PC-9 (cell line): ENCODE data around the gene ARHGAP22. TPM values are rescaled to one million over a fixed set of nuclear protein-coding genes. Genes with fewer than 3 reads are reported as not detected.

Source experiments
- BruUV-seq: library from RNA; stranded (reverse); fragments of 400-500 nt; replicated peaks from 2 replicates; lab custom pipeline; 2021; lab: Mats Ljungman, UMichigan
- CTCF ChIA-PET: fragments of 300-600 bp; sonication (Branson Sonifier 250); formaldehyde crosslinking; loops from one replicate; lab custom pipeline; 2022; ENCODE audit warnings: antibody characterized with exemption; lab: Charles Lee
- POLR2A ChIA-PET: fragments of 300-600 bp; sonication (Branson Sonifier 250); formaldehyde crosslinking; loops from one replicate; lab custom pipeline; 2022; ENCODE audit warnings: antibody characterized with exemption; ENCODE audit not compliant: unreplicated experiment; lab: Charles Lee
- DNase-seq, 2 experiments: peaks; one replicate each; pipeline versions ENCODE4 v3.0.0 to v3.0.0-alpha.2; 2015 to 2022; ENCODE audit warnings: mixed read lengths in 1 of 2
- H2AFZ ChIP-seq: fragments of 200-600 bp; sonication (generic); 2 replicates; pipeline ENCODE4 v1.8.1; 2017; ENCODE audit warnings: antibody characterized with exemption
- H3F3A ChIP-seq: fragments of 200-600 bp; sonication (generic); 2 replicates; pipeline ENCODE4 v1.8.1; 2017; ENCODE audit warnings: antibody characterized with exemption, mild to moderate bottlenecking, low read depth; ENCODE audit not compliant: insufficient read depth
- H3K27ac ChIP-seq: fragments of 200-600 bp; sonication (generic); 2 replicates; pipeline ENCODE4 v1.6.1; 2016; ENCODE audit warnings: mixed run types
- H3K27me3 ChIP-seq: fragments of 200-600 bp; sonication (generic); 2 replicates; pipeline ENCODE4 v1.6.1; 2016; ENCODE audit warnings: low read depth, mixed run types; ENCODE audit not compliant: insufficient read depth
- H3K36me3 ChIP-seq: fragments of 200-600 bp; sonication (generic); 2 replicates; pipeline ENCODE4 v1.6.1; 2016; ENCODE audit warnings: low read depth, mixed run types
- H3K4me1 ChIP-seq: fragments of 200-600 bp; sonication (generic); replicated peaks from 2 replicates; pipeline ENCODE4 v1.6.1; 2016; ENCODE audit warnings: mixed run types; ENCODE audit not compliant: insufficient read depth
- H3K4me2 ChIP-seq: fragments of 200-600 bp; sonication (generic); 2 replicates; pipeline ENCODE4 v1.6.1; 2017; ENCODE audit warnings: mixed run types
- H3K4me3 ChIP-seq: fragments of 200-600 bp; sonication (generic); 2 replicates; pipeline ENCODE4 v1.6.1; 2016; ENCODE audit warnings: mixed run types
- H3K79me2 ChIP-seq: fragments of 200-600 bp; sonication (generic); 2 replicates; pipeline ENCODE4 v1.6.1; 2017; ENCODE audit warnings: low read depth, mixed run types
- H3K9me2 ChIP-seq: fragments of 200-600 bp; sonication (generic); 2 replicates; pipeline ENCODE4 v1.8.1; 2017; ENCODE audit warnings: mild to moderate bottlenecking; ENCODE audit not compliant: insufficient read depth
- H3K9me3 ChIP-seq: fragments of 200-600 bp; sonication (generic); 2 replicates; pipeline ENCODE4 v1.8.1; 2016; ENCODE audit warnings: low read depth; ENCODE audit not compliant: insufficient read depth
- H4K20me1 ChIP-seq: fragments of 200-600 bp; sonication (generic); 2 replicates; pipeline ENCODE4 v1.8.1; 2017; ENCODE audit not compliant: insufficient read depth
- EZH2 ChIP-seq: fragments of 200-600 bp; sonication (generic); IDR thresholded peaks from 2 replicates; pipeline ENCODE4 v1.8.0; 2017; ENCODE audit warnings: antibody characterized with exemption, low read depth
- intact Hi-C: fragments of 100-400 bp; cut with micrococcal nuclease; formaldehyde crosslinking; loops from one replicate; pipeline ENCODE4 v1.10.0; 2022; ENCODE audit not compliant: unreplicated experiment
- total RNA-seq: library from RNA; stranded (reverse); gene quantifications from 2 replicates; pipeline ENCODE4 v1.2.3, GENCODE V29; 2021
- TF ChIP-seq, protein P1 (sequence below): fragments of 200-600 bp; sonication (generic); conservative IDR thresholded peaks from 2 replicates; pipeline ENCODE4 v1.6.1; 2017; ENCODE audit warnings: mixed run types, antibody characterized with exemption, mild to moderate bottlenecking, moderate library complexity

Gene ARHGAP22
- total RNA-seq, 1 experiment from 2014 or later = 4.0 TPM

DNA sequence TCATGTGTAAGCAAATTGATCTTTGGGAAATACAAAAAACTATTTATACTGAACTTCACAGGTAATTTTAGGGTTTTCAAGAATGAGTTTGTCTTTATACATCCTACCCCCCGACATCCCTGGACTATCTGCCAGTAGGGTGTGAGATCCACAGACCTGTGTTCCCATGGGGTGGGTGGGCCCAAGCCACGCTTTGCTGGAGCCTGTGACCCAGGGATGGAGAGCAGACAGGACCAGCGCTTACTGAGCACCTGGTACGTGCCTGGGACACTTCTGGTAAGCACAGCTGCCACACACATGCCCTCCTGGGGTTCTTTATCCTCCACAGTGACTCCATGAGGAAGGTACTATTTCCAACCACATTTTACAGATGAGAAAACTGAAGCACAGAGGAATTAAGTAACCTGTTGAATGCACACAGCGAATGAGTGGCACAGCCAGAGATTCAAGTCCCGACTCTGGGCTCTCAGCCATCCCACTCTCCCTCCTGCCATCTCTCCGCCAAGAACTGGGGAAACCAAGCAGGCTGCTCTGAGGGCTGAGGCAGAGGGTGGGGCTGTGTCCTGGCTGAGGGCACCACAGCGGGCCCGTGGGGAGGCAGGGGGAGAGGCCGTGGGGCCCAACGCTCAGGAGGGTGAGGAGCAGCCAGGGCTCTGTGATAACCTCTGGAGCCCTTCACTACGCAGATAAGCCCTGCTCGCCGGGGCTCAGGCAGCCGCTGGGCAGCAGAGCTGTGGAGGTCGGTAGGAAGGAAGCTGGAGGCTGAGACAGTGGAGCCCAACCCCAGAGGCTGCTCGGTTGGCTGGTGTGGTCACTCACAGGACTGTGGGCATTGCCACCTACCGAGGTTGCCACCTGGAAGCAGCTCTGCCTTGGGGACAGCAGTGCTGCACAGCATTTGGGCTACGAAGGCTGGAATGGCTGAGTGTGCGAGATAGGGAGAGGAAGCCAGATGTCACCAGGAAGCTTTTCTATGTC, 124.2 kb downstream of the ARHGAP22 start:
- Histone ChIP-seq H2AFZ (no peak overlapping the region), H3K4me1 (no peaks in the 10 kb centered on the region), H3K9me2 (no peaks in the 10 kb centered on the region), H3F3A (no peaks in the 10 kb centered on the region), H3K4me3 (no peak overlapping the region), H3K9me3 (no peaks in the 10 kb centered on the region), H3K27me3 (no peaks in the 10 kb centered on the region), H3K27ac (no peak overlapping the region), H4K20me1 (no peaks in the 10 kb centered on the region), H3K79me2 (no peaks in the 10 kb centered on the region), H3K4me2 (no peak overlapping the region), H3K36me3 (no peaks in the 10 kb centered on the region)
- intact Hi-C loops = no loop called here
- no peak for TF ChIP-seq EZH2
- TF ChIP-seq, protein P1, sequence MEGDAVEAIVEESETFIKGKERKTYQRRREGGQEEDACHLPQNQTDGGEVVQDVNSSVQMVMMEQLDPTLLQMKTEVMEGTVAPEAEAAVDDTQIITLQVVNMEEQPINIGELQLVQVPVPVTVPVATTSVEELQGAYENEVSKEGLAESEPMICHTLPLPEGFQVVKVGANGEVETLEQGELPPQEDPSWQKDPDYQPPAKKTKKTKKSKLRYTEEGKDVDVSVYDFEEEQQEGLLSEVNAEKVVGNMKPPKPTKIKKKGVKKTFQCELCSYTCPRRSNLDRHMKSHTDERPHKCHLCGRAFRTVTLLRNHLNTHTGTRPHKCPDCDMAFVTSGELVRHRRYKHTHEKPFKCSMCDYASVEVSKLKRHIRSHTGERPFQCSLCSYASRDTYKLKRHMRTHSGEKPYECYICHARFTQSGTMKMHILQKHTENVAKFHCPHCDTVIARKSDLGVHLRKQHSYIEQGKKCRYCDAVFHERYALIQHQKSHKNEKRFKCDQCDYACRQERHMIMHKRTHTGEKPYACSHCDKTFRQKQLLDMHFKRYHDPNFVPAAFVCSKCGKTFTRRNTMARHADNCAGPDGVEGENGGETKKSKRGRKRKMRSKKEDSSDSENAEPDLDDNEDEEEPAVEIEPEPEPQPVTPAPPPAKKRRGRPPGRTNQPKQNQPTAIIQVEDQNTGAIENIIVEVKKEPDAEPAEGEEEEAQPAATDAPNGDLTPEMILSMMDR = no peak
- no peak for DNase-seq
- ChIA-PET CTCF (no interaction called here), POLR2A (no interaction called here)
- BruUV-seq = no TSS peak

DNA sequence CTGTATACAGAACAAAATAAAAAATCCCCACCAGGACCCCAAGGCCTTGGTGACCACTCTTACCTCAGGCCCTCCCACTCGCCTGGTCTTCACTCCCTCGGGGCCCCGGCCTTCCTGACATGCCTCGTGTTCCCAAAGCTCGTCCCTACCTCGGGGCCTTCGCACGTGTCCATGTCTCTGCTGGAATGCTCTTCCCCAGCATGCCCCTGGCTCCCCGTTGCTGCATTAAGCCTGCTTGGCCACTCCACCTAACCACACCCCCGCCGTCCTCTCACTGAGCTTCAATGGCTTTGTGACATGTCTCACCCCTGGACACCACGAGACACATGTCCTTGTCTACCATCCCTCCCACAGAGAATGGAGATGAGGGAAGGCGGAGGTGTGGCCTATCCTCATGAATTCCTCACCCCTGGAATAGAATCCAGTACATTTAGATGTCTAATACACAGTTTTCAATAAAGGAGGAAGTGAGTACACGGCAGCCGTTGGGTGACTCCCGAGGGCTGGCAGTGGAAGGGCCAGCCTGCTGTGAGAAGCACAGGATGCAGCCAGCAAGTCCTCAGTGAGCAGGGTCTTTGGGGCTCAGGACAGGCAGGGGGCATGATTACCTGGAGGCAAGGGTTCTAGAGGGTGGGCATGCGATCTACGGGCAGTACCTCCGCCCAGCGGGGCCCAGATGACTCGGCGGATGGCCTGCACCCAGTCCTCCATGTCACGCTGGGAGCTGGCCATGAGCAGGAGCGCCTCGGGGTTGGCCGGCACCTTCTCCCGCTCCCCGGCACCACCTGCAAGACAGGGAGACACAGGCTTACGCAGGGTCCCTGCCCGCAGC, 125.7 kb downstream of the ARHGAP22 start:
- Histone ChIP-seq H3K4me2 (no peak overlapping the region), H3K36me3 (no peaks in the 10 kb centered on the region), H3K4me1 (no peaks in the 10 kb centered on the region), H3F3A (no peaks in the 10 kb centered on the region), H3K27me3 (no peaks in the 10 kb centered on the region), H3K9me3 (no peaks in the 10 kb centered on the region), H3K27ac (no peak overlapping the region), H3K79me2 (no peaks in the 10 kb centered on the region), H3K4me3 (no peak overlapping the region), H3K9me2 (no peaks in the 10 kb centered on the region), H2AFZ (no peak overlapping the region), H4K20me1 (no peaks in the 10 kb centered on the region)
- intact Hi-C loops = no loop called here
- TF ChIP-seq, protein P1 = no peak
- no peak for TF ChIP-seq EZH2
- no peak for DNase-seq
- no TSS peak for BruUV-seq
- ChIA-PET CTCF (no interaction called here), POLR2A (no interaction called here)

DNA sequence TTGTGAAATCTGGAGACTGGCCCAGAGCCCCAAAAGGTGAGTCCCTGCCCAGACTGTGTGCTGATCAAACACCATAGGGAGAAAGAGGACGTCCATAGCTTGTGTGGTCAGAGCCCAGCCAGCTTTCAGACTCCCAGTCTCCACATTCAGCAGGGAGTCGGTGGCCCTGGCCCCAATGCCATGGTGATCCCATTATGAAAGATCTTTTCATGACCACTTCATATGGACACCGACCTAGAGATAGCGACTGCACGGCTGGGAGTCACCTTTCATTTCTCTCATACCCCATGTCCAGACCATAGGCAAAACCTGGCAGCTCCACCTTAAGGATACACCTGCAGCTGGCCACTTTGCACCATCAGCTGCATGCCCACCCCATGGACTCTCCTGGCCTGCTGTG, 126.4 kb downstream of the ARHGAP22 start:
- Histone ChIP-seq H3K36me3 (no peaks in the 10 kb centered on the region), H3K4me1 (no peaks in the 10 kb centered on the region), H3K27me3 (no peaks in the 10 kb centered on the region), H3K27ac (no peak overlapping the region), H3K4me2 (no peak overlapping the region), H3F3A (no peaks in the 10 kb centered on the region), H3K4me3 (no peak overlapping the region), H3K9me3 (no peaks in the 10 kb centered on the region), H2AFZ (no peak overlapping the region), H3K79me2 (no peaks in the 10 kb centered on the region), H4K20me1 (no peaks in the 10 kb centered on the region), H3K9me2 (no peaks in the 10 kb centered on the region)
- TF ChIP-seq, protein P1 = no peak
- TF ChIP-seq EZH2 = no peak
- no TSS peak for BruUV-seq
- ChIA-PET POLR2A (no interaction called here), CTCF (no interaction called here)
- intact Hi-C loops = no loop called here
- no peak for DNase-seq
